ENCODE measurements around the gene VMAC. TPM values are rescaled to one million over a fixed set of nuclear protein-coding genes. Genes with fewer than 3 reads are reported as not detected.

VMAC gene
- total and polyA plus RNA-seq, 2 donors (not counting 3 experiments of a cell fraction or from before 2014, with no cell fraction given), result 4.7 to 6.9 TPM

GRCh38 chr19:5889288-5889971 is 15.2 kb upstream of the VMAC start:
- Histone ChIP-seq H3K79me2 (ENCODE audit: control insufficient read depth, insufficient read depth, low read length) (no peaks in the 10 kb centered on the region), H3K4me2 (ENCODE audit: insufficient read depth, low read length) (no peak overlapping the region), H3K4me1 (ENCODE audit: control insufficient read depth, extremely low read depth, insufficient read depth, low read length) (peaks cover 6% of the 10 kb centered on the region), H3K9me1 (replicated peaks; ENCODE audit: control insufficient read depth, extremely low read depth, insufficient read depth, low read length) (no peaks in the 10 kb centered on the region), H3K9me3 (replicated peaks; ENCODE audit: control insufficient read depth, insufficient read depth, low read length) (no peaks in the 10 kb centered on the region), H3K27me3 (ENCODE audit: control insufficient read depth in 2 of 2, insufficient read depth in 2 of 2, low read length in 2 of 2) (no peaks in the 10 kb centered on the region), H3K9ac (replicated peaks; ENCODE audit: extremely low read depth, insufficient read depth, low read length) (no peak overlapping the region), H2AFZ (ENCODE audit: low read depth, low read length) (no peak overlapping the region), H3K27ac (ENCODE audit: insufficient read depth, low read depth, low read length) (no peak overlapping the region), H3K36me3 (ENCODE audit: control insufficient read depth in 2 of 2, extremely low read depth in 1 of 2, insufficient read depth in 2 of 2, low read length in 2 of 2) (no peaks in the 10 kb centered on the region), H3K4me3 (replicated peaks in 1 of 3; ENCODE audit: insufficient read depth in 1 of 3, low read depth in 1 of 3, low read length in 3 of 3) (no peak overlapping the region), H4K20me1 (replicated peaks; ENCODE audit: control insufficient read depth, extremely low read depth, insufficient read depth, low read length) (no peaks in the 10 kb centered on the region)
- no peak for FAIRE-seq
- BruUV-seq (replicated peaks), result no TSS peak
- no peak for DNase-seq (ENCODE audit: low read depth, low spot score)
- ChIA-PET CTCF (interaction anchor here (5.0 kb wide), 1 partner anchor 85 kb away, joined by 76 read pairs; the partner anchor contains the start of gene NRTN), POLR2A (no interaction called here)
- intact Hi-C loops (cut with micrococcal nuclease) (loop anchor here (5.0 kb wide), 1 partner anchor 42 kb away; no protein-coding TSS in a partner anchor), dilution Hi-C loops (cut with MboI; ENCODE audit: extremely low pct_ligation_motif_present, low sequenced_read_pairs) (no loop called here)
- no peak for TF ChIP-seq CTCF (IDR thresholded peaks at IDR 0.05; ENCODE audit: extremely low read depth in 1 of 2, insufficient read depth in 1 of 2, low read depth in 1 of 2, low read length in 2 of 2)
- TF ChIP-seq EZH2 (IDR thresholded peaks at IDR 0.05; ENCODE audit: borderline replicate concordance, low read depth, low read length, severe bottlenecking), result no peak
- TF ChIP-seq GATA2 (IDR thresholded peaks at IDR 0.05; ENCODE audit: insufficient read depth, insufficient read length, low read depth, low read length), result no peak
- TF ChIP-seq FOS (IDR thresholded peaks at IDR 0.05; ENCODE audit: borderline replicate concordance, insufficient read depth, low read length), result no peak
- TF ChIP-seq POLR2A (IDR thresholded peaks at IDR 0.05; ENCODE audit: low read depth, low read length), result no peak
- TF ChIP-seq MYC (IDR thresholded peaks at IDR 0.05; ENCODE audit: low read depth, low read length), result no peak
- TF ChIP-seq JUN (IDR thresholded peaks at IDR 0.05; ENCODE audit: borderline replicate concordance, insufficient read depth, insufficient read length, low read depth), result no peak
